IMR-90 (cell line): ENCODE data around the gene ZDHHC24. TPM values are rescaled to one million over a fixed set of nuclear protein-coding genes. Genes with fewer than 3 reads are reported as not detected.

Experiments
- ATAC-seq: fragments of 200-7000 bp; cut with Tn5 transposase; 2 replicates; pipeline ENCODE4 v1.9.1; 2020; ENCODE audit warnings: low read depth, mild to moderate bottlenecking, moderate library complexity
- BruUV-seq: library from RNA; stranded (reverse); fragments of 400-500 nt; replicated peaks from 2 replicates; lab custom pipeline; 2021; lab: Mats Ljungman, UMichigan
- CTCF ChIA-PET: fragments of 300-600 bp; formaldehyde crosslinking; extraction: SDS; loops from one replicate; lab custom pipeline; 2021; ENCODE audit warnings: antibody characterized with exemption; lab: Yijun Ruan, JAX
- POLR2A ChIA-PET: fragments of 300-600 bp; sonication (Branson Sonifier 250); formaldehyde crosslinking; loops from one replicate; lab custom pipeline; 2022; ENCODE audit warnings: antibody characterized with exemption; ENCODE audit not compliant: unreplicated experiment; lab: Charles Lee
- DNase-seq: peaks from one replicate; pipeline ENCODE4 v3.0.0; 2013
- H2AFZ ChIP-seq: replicated peaks from 2 replicates; pipeline ENCODE3; 2013; ENCODE audit warnings: low read length, mild to moderate bottlenecking; ENCODE audit not compliant: poor library complexity
- H2AK5ac ChIP-seq: 2 replicates; pipeline ENCODE4 v1.6.1; 2013; ENCODE audit warnings: low read depth, low read length, inconsistent platforms
- H2AK9ac ChIP-seq: replicated peaks from 2 replicates; pipeline ENCODE3; 2013; ENCODE audit warnings: mild to moderate bottlenecking, low read depth, low read length, moderate library complexity; ENCODE audit not compliant: poor library complexity
- H2BK120ac ChIP-seq: 2 replicates; pipeline ENCODE4 v1.6.1; 2013; ENCODE audit warnings: low read depth, low read length, inconsistent platforms
- H2BK15ac ChIP-seq: 3 replicates; pipeline ENCODE4 v1.6.1; 2013; ENCODE audit warnings: low read depth, low read length, inconsistent platforms
- H2BK20ac ChIP-seq: 2 replicates; pipeline ENCODE4 v1.6.1; 2013; ENCODE audit warnings: low read depth, mild to moderate bottlenecking, inconsistent platforms, low read length, moderate library complexity
- H2BK5ac ChIP-seq: 2 replicates; pipeline ENCODE4 v1.6.1; 2013; ENCODE audit warnings: mild to moderate bottlenecking, low read depth, low read length, inconsistent platforms; ENCODE audit not compliant: poor library complexity, severe bottlenecking
- H3K14ac ChIP-seq: replicated peaks from 2 replicates; pipeline ENCODE4 v1.6.1; 2013; ENCODE audit warnings: low read depth, low read length, inconsistent platforms
- H3K18ac ChIP-seq: 2 replicates; pipeline ENCODE4 v1.6.1; 2013; ENCODE audit warnings: low read depth, low read length, control low read depth
- H3K23ac ChIP-seq: 2 replicates; pipeline ENCODE4 v1.6.1; 2013; ENCODE audit warnings: low read depth, low read length, inconsistent platforms
- H3K27ac ChIP-seq: 2 replicates; pipeline ENCODE4 v1.5.1; 2013; ENCODE audit warnings: mild to moderate bottlenecking, control low read depth, low read length; ENCODE audit not compliant: insufficient read depth
- H3K27me3 ChIP-seq: 2 replicates; pipeline ENCODE4 v1.6.1; 2013; ENCODE audit warnings: low read length; ENCODE audit not compliant: control insufficient read depth, insufficient read depth
- H3K36me3 ChIP-seq: 2 replicates; pipeline ENCODE4 v1.6.1; 2013; ENCODE audit warnings: low read length, mixed read lengths; ENCODE audit not compliant: control insufficient read depth, insufficient read depth
- H3K4ac ChIP-seq: 2 replicates; pipeline ENCODE4 v1.6.1; 2013; ENCODE audit warnings: low read depth, low read length, inconsistent platforms
- H3K4me1 ChIP-seq: 2 replicates; pipeline ENCODE4 v1.6.1; 2013; ENCODE audit warnings: low read length, mixed read lengths; ENCODE audit not compliant: control insufficient read depth, insufficient read depth
- H3K4me2 ChIP-seq: 2 replicates; pipeline ENCODE4 v1.6.1; 2013; ENCODE audit warnings: low read depth, mild to moderate bottlenecking, control low read depth, low read length, moderate library complexity
- H3K4me3 ChIP-seq: 2 replicates; pipeline ENCODE4 v1.5.1; 2013; ENCODE audit warnings: low read depth, mild to moderate bottlenecking, control low read depth, low read length, moderate library complexity; ENCODE audit not compliant: insufficient read depth
- H3K56ac ChIP-seq: 2 replicates; pipeline ENCODE4 v1.6.1; 2013; ENCODE audit warnings: low read length, inconsistent platforms; ENCODE audit not compliant: insufficient read depth; ENCODE audit errors: extremely low read depth
- H3K79me1 ChIP-seq, 2 experiments: 2 replicates each; pipeline ENCODE4 v1.6.1; 2013; ENCODE audit warnings: low read length in 2 of 2, inconsistent platforms in 1 of 2, low read depth in 1 of 2
- H3K9ac ChIP-seq: 2 replicates; pipeline ENCODE4 v1.6.1; 2013; ENCODE audit warnings: low read depth, low read length, control low read depth
- H3K9me1 ChIP-seq: 2 replicates; pipeline ENCODE4 v1.6.1; 2013; ENCODE audit warnings: low read length, inconsistent platforms; ENCODE audit not compliant: insufficient read depth
- H3K9me3 ChIP-seq: 2 replicates; pipeline ENCODE4 v1.6.1; 2013; ENCODE audit warnings: low read length; ENCODE audit not compliant: control insufficient read depth, insufficient read depth
- H4K20me1 ChIP-seq: 2 replicates; pipeline ENCODE4 v1.6.1; 2013; ENCODE audit warnings: low read length, inconsistent platforms; ENCODE audit not compliant: insufficient read depth
- H4K5ac ChIP-seq: 2 replicates; pipeline ENCODE4 v1.6.1; 2013; ENCODE audit warnings: mild to moderate bottlenecking, low read depth, low read length, control low read depth
- H4K8ac ChIP-seq, 2 experiments: 2 replicates each; pipeline ENCODE4 v1.6.1; 2013; ENCODE audit warnings: low read depth in 2 of 2, low read length in 2 of 2, control low read depth in 1 of 2, inconsistent platforms in 1 of 2
- H4K91ac ChIP-seq: 2 replicates; pipeline ENCODE4 v1.6.1; 2013; ENCODE audit warnings: low read depth, low read length, inconsistent platforms; ENCODE audit not compliant: insufficient read depth
- CEBPB ChIP-seq: IDR thresholded peaks from 2 replicates; pipeline ENCODE4 v1.6.1; 2012; ENCODE audit warnings: low read depth, low read length, improper control_type of control experiment
- CHD1 ChIP-seq: IDR thresholded peaks from 2 replicates; pipeline ENCODE4 v1.6.1; 2012; ENCODE audit warnings: low read depth, low read length, improper control_type of control experiment
- ELK1 ChIP-seq: fragments of 150-350 bp; IDR thresholded peaks from 2 replicates; pipeline ENCODE4 v1.6.1; 2016; ENCODE audit warnings: low read depth, mild to moderate bottlenecking, low read length, moderate library complexity, borderline replicate concordance
- MAZ ChIP-seq: IDR thresholded peaks from 2 replicates; pipeline ENCODE4 v1.6.1; 2012; ENCODE audit warnings: low read depth, mild to moderate bottlenecking, low read length, improper control_type of control experiment, moderate library complexity, borderline replicate concordance
- MXI1 ChIP-seq: IDR thresholded peaks from 2 replicates; pipeline ENCODE4 v1.6.1; 2012; ENCODE audit warnings: low read depth, mild to moderate bottlenecking, low read length, moderate library complexity, borderline replicate concordance
- NFE2L2 ChIP-seq: fragments of 150-350 bp; IDR thresholded peaks from 2 replicates; pipeline ENCODE4 v1.6.1; 2016; ENCODE audit warnings: low read depth, mild to moderate bottlenecking, low read length
- POLR2A ChIP-seq: IDR thresholded peaks from 2 replicates; pipeline ENCODE4 v1.6.1; 2012; ENCODE audit warnings: mild to moderate bottlenecking, low read depth, low read length
- RAD21 ChIP-seq: IDR thresholded peaks from 2 replicates; pipeline ENCODE4 v1.6.1; 2012; ENCODE audit warnings: low read length, improper control_type of control experiment
- RCOR1 ChIP-seq: IDR thresholded peaks from 2 replicates; pipeline ENCODE4 v1.6.1; 2012; ENCODE audit warnings: mild to moderate bottlenecking, low read length, improper control_type of control experiment; ENCODE audit not compliant: insufficient replicate concordance
- USF2 ChIP-seq: fragments of 150-350 bp; IDR thresholded peaks from 2 replicates; pipeline ENCODE4 v1.6.1; 2017; ENCODE audit warnings: mild to moderate bottlenecking, antibody characterized with exemption, low read length, low read depth
- WGBS, 2 experiments: methylation state at CpG; one replicate each; pipeline versions ENCODE4 v1.1.5 to v1.1.7; 2013; ENCODE audit warnings: missing lambda C conversion rate in 2 of 2; ENCODE audit not compliant: insufficient read length in 1 of 2; ENCODE audit errors: extremely low coverage in 2 of 2; 5-methylcytosine and 5-hydroxymethylcytosine counted together
- dilution Hi-C: fragments of 300-500 bp; cut with HindIII; formaldehyde crosslinking; loops from one replicate; pipeline ENCODE4 v1.14.3; 2018; ENCODE audit warnings: low sequenced_read_pairs; ENCODE audit not compliant: unreplicated experiment
- in situ Hi-C: fragments of 300-500 bp; cut with MboI; formaldehyde crosslinking; loops from 3 replicates; pipeline ENCODE4 v1.14.3; 2019; ENCODE audit warnings: low sequenced_read_pairs, inconsistent platforms, mixed read lengths
- intact Hi-C: fragments of 100-400 bp; cut with micrococcal nuclease; formaldehyde crosslinking; loops from 2 replicates; pipeline ENCODE4 v1.10.0; 2022
- polyA plus RNA-seq, 3 experiments: library from polyadenylated mRNA; depleted of rRNA; stranded (reverse); fragments of >200 nt; gene quantifications; 2 replicates each; pipeline ENCODE4 v1.2.3, GENCODE V29; 2012; ENCODE audit warnings: low replicate concordance in 1 of 3
- total RNA-seq: library from RNA; depleted of rRNA; stranded (reverse); fragments of >200 nt; gene quantifications from 2 replicates; pipeline ENCODE4 v1.2.3, GENCODE V29; 2012

The ZDHHC24 gene
- total and polyA plus RNA-seq, 2 of the 4 experiments (the other 2 are of a cell fraction) = 3.2 to 10.9 TPM

GRCh38 chr11:66510271-66510989 is 35.4 kb downstream of the ZDHHC24 start, which contains the start of gene BBS1:
Gene BBS1, plus strand, starts transcription at chr11:66510635. Its CDS starts 25 bp downstream, at chr11:66510660.
- TF ChIP-seq RCOR1 = no peak
- no peak for TF ChIP-seq CHD1
- TF ChIP-seq USF2 = no peak; the same call in 1 of the 2 replicates
- peak; percentile 84; the same call in 1 of the 2 replicates for TF ChIP-seq MAZ
- no peak for TF ChIP-seq NFE2L2
- no peak; the same call in 1 of the 2 replicates for TF ChIP-seq POLR2A
- TF ChIP-seq MXI1 = peak; percentile 61
- TF ChIP-seq ELK1 = no peak
- no peak for TF ChIP-seq CEBPB
- 0 out of 2 replicates have a peak, but pooled peaks have one; percentile 1 for TF ChIP-seq RAD21
- peak within 1 kb of the TSS; percentile 79 for H4K5ac ChIP-seq
- no peaks in the 10 kb centered on the region for H3K27me3 ChIP-seq
- H3K9ac ChIP-seq = peak within 1 kb of the TSS; percentile 68
- peak within 1 kb of the TSS; percentile 74 for H3K4ac ChIP-seq
- no peaks in the 10 kb centered on the region for H3K9me3 ChIP-seq
- H2AFZ ChIP-seq = peak within 1 kb of the TSS; percentile 86
- H2BK5ac ChIP-seq = peak within 1 kb of the TSS; percentile 30
- peak within 1 kb of the TSS; percentile 70; the same call in 1 of the 2 replicates for H2AK5ac ChIP-seq
- ChIA-PET POLR2A (no interaction called here), CTCF (interaction anchor here (0.8 kb wide), 1 partner anchor 12 kb away, joined by 3 read pairs; no protein-coding TSS in a partner anchor)
- peak within 1 kb of the TSS; percentile 87 for H3K23ac ChIP-seq
- dilution Hi-C loops (no loop called here), in situ Hi-C loops (no loop called here), intact Hi-C loops (loop anchor here (1.0 kb wide), 1 partner anchor 102 kb away; no protein-coding TSS in a partner anchor)
- DNase-seq (peak; percentile 68), ATAC-seq (peak; percentile 100)
- no peaks in the 10 kb centered on the region for H3K4me1 ChIP-seq
- no TSS peak for BruUV-seq
- peak within 1 kb of the TSS; percentile 87 to 92 for H4K8ac ChIP-seq
- H3K27ac ChIP-seq = peak within 1 kb of the TSS; percentile 52
- peaks cover 11% of the 10 kb centered on the region for H3K36me3 ChIP-seq
- peak within 1 kb of the TSS; percentile 91 for H3K4me3 ChIP-seq
- H3K18ac ChIP-seq = no peak within 1 kb of the TSS; the same call in 1 of the 2 replicates
- peaks cover 9% of the 10 kb centered on the region; the same call in 1 of the 2 replicates for H3K9me1 ChIP-seq
- H3K14ac ChIP-seq = peak within 1 kb of the TSS; percentile 76
- 0% methylated on average over 15 of the region's 31 CpGs; no CpG with 5 or more reads in 1 of the 2 experiments for WGBS, 2 experiments
- H4K20me1 ChIP-seq = no peaks in the 10 kb centered on the region
- H2BK20ac ChIP-seq = no peak within 1 kb of the TSS
- no peak within 1 kb of the TSS for H2BK15ac ChIP-seq
- peak within 1 kb of the TSS; percentile 43; the same call in 1 of the 2 replicates for H3K56ac ChIP-seq
- peak within 1 kb of the TSS; percentile 83 for H3K4me2 ChIP-seq
- peak within 1 kb of the TSS; percentile 91 for H2AK9ac ChIP-seq
- peaks cover 13 to 24% of the 10 kb centered on the region in 2 experiments for H3K79me1 ChIP-seq
- H4K91ac ChIP-seq = peak within 1 kb of the TSS; percentile 16
- no peak within 1 kb of the TSS for H2BK120ac ChIP-seq
